GM19035 (cell line): Measurements from ENCODE around the gene FAM163B.

Experiments
- ATAC-seq: cut with Tn5 transposase; IDR thresholded peaks from one replicate; pipeline ENCODE4 v1.9.1; 2021; ENCODE audit not compliant: unreplicated experiment

The FAM163B gene

DNA sequence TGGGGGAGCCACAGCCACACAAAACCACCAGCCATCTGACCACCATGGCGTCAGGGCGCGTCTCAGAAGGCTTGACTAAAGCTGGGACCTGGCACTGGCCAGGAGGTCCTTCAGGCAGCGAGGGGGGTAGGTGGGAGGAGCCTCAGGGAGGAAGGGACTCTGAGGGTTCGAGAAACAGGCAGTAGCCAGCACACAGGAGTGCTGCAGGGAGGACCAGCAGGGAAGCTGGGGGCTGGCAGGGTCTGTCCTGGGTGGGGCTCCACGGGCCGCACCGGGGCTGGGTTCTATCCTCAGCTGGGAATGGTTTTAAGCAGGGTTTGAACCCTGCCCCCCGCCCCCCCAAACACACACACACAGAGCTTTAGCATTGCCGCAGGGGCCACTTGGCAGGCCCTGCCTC lies 7.4 kb downstream of the FAM163B start:
- ATAC-seq: no peak

- ATAC-seq: no peak
These were observed 8.4 kb downstream of the FAM163B start for GRCh38 chr9:133600739-133601138.

DNA sequence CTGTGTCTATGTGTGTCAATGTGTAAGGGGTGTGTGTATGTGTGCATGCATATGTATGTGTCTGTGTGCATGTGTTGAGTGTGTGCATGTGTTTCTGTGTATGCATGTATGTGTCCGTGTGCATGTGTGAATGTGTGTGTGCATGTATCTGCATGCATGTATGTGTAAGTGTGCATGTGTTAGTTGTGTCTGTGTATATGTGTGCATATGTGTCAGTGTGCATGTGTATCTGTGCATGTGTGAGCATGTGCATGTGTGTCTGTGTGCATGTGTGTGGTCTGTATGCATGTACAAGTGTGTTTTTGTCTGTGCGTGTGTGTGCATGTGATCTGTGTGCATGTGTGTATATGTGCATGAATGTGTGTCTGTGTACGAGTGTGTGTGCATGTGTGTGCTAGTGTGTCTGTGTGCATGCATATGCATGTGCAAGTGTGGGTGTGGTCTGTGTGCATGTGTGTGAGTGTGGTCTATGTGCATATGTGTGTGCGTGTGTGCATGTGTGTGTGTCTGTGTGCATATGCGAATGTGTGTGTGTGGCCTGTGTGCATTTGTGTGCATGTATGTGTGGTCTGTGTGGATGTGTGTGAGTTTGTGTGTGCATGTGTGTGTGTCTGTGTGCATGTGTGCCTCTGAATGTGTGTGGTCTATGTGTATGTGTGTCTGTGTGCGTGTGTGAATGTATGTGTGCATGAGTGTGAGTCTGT lies 9.6 kb downstream of the FAM163B start:
- ATAC-seq: no peak

- no peak for ATAC-seq
These were observed 10.2 kb downstream of the FAM163B start for GRCh38 chr9:133598978-133599377.

- ATAC-seq: no peak
These were observed 11.8 kb downstream of the FAM163B start for GRCh38 chr9:133597316-133597957.

GRCh38 chr9:133595910-133596309 lies 13.3 kb downstream of the FAM163B start:
- no peak for ATAC-seq

- ATAC-seq: no peak
These were observed 14.9 kb downstream of the FAM163B start for GRCh38 chr9:133594310-133594709.

DNA sequence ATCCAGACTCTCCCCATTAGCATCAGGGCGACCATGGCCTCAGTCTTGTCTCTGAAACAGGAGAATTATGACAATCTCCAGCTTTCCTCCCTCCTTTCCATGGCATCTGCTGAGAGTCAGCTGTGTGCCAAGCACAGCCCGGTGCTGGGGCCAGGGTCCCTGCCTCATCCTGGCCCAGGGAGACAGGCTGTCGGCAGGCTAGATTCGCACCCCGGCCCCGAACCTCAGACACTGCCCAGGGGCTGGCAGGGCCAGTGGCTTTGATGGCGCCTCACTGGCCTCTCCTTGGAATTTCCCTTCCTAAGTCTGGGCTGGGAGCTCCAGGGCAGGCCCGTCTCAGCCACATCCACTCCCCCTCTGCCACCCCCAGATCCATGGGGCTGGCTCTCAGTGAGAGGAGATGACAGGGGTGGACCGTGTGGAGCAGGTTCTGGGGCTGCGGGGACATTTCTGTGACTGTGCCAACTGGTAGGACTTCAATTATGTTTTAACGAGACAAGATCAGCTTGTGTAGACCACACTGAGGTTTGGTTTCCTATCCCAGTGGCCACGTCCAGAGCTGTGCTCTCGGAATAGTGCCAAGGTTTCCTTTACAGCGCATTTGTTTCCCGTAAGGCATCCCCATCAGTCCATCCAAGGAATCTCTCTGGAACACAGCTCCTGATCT lies 15.5 kb downstream of the FAM163B start:
- no peak for ATAC-seq

DNA sequence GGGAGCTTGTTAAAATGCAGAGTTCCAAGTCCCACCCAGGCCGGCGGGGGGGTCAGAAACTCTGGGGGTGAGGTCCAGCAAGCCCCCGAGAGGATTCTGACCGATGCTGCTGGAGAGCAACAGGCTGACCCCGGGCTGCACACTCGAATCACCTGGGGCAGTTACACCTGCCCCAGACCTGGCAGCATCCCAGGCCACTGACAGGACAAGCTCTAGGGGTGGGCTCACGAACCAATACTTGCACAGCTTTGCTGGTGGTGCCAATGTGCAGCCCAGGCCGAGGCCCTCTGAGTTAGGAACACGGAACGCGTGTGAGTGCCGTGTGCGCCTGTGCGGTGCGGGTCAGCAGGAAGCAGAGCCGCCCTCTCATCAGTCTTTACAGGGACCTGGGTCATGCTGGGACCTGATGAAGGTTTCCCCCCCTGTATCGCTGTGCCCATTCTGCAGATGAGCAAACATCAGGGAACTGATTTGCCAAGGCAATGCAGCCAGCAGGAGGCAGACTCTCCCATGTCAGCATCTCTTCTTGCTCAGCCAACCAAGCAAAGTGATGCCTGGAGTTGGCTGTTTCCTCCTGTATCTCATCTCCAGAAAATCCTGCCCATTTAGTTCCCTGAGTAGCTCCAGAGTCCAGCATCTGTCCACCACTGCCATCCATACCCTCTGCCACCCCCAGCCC lies 16.3 kb downstream of the FAM163B start:
- ATAC-seq: no peak

DNA sequence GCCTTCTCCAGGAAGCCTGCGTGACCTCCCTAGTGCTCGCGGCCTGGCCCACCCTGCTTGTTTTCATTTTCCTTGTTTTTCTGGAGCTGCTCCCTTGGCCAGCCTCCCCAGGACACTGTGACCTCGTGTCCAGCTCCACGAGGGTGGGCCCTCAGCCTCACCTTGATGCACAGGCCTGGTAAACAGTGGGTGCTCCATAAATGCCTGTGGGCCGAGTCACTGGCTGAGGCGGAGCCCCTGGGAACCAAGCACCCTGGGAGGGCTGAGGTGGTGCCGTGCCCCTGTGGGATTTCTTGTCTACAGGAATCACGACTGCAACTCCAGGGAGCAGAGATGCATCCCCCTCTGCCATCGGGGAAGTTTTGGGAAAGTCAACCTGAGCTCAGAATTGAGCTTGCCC lies 17.2 kb downstream of the FAM163B start:
- ATAC-seq: no peak

GRCh38 chr9:133591116-133591910 lies 17.9 kb downstream of the FAM163B start:
- no peak for ATAC-seq

DNA sequence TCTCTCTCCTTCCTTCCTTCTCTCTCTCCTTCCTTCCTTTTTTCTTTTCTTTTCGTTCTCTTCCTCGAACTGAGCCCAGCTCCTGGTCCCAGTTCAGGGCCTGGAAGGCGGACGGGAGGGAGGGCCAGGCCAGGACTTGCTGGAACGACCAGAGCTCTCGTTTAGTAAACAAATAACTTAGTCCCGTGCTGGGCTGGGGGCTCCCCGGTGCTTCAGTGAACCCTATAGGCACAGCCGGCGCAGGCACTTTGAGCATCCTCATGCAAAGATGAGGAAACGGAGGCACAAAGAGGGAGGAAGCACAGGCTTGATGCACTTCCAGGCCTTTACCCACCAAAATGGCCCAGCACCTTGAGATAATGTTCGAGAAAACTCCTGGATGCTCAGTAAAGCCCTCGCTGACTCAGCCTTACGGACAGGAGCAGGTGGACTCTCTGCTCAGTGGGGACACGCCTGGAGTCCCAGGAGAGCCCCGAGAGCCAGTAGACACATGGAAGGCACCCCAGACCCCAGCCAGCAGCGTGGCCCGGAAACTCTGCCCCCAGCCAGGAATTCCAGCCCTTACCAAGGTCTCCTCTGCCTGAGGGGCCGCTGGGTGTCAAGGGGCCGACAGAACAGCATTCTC lies 18.8 kb downstream of the FAM163B start:
- no peak for ATAC-seq

GRCh38 chr9:133589454-133590227 lies 19.5 kb downstream of the FAM163B start:
- no peak for ATAC-seq

DNA sequence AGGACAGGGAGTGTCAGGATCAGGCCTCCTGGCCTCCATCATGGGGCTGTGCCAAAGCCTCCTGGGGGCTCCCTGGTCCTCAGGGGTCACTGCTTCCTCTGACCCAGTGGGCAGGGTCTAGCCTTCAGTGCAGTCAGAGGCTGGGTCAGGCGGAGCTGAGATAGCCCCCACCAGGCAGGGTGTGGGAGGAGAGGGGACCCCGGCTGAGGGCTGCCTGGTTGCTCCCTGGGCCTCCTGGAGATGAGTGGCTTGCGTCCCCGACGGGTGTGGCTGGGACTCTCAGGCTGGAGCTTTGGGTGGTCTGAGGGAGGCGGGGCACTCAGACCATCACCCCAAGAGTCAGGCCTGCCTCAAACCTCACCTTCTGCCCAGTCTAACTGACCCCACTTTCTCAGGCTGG lies 21.7 kb downstream of the FAM163B start:
- ATAC-seq: no peak

DNA sequence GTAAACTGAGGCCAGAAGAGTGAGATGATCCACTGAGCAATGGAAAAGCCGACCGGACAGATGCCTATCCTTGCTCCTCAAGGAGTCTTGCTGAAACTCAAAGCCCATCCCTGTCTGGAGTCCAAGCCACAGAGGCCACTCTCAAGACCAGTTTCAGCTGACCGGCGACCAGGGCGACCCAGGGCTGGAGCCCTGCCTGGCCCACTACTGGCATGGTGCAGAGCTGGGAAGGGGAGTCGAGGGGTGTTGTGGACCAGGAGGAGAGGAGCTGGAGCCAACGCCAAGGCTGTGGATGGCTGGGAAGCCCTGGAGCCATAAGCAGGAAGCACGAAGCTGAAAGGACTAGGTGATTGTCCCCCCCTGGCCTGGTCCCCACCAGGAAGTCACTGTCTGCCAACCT lies 22.1 kb downstream of the FAM163B start:
- no peak for ATAC-seq

GRCh38 chr9:133585481-133586351 lies 23.5 kb downstream of the FAM163B start:
- no peak for ATAC-seq

GRCh38 chr9:133584559-133585476 lies 24.4 kb downstream of the FAM163B start:
- no peak for ATAC-seq

- no peak for ATAC-seq
These were observed 25.0 kb downstream of the FAM163B start for GRCh38 chr9:133584167-133584558.
